ENCODE results near the gene FSTL4. TPM values are rescaled to one million over a fixed set of nuclear protein-coding genes. Genes with fewer than 3 reads are reported as not detected.
A peak's percentile ranks its signal among the peaks of the same experiment; 100 is the strongest.

Gene FSTL4
- total RNA-seq, 2 donors from 2014 or later = 4.4 to 5.5 TPM

DNA sequence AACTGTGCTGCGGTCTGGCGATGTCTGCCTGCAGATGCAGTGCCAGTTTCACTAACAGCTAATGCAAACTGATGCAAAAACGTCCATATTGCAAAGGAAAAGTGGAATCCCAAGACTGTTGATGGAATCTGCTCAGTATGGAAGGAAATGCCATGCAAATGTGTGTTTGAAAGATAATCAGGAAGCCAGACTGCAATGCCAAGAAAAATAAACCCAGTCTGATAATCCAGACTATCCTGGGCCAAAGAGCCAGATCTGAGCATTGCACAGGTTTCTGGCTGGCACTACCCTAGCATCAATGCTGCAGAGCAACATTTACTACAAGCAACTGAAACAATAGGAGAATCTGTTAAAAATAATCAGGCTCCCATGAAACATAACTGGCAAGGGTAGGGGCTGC, 130.3 kb downstream of the FSTL4 start:
- H3K9ac ChIP-seq (ENCODE audit: extremely low read depth, low read length, poor library complexity, severe bottlenecking) = no peak overlapping the region
- no peaks in the 10 kb centered on the region for H3K36me3 ChIP-seq (ENCODE audit: control insufficient read depth, insufficient read depth, low read length)
- no peak for TF ChIP-seq CTCF (conservative IDR thresholded peaks at IDR 0.05)
- H3K27me3 ChIP-seq (ENCODE audit: control insufficient read depth, insufficient read depth, low read length, poor library complexity, severe bottlenecking) = no peaks in the 10 kb centered on the region
- H3K4me1 Mint-ChIP-seq = peaks cover 4% of the 10 kb centered on the region
- H3K36me3 Mint-ChIP-seq (ENCODE audit: low read depth) = no peaks in the 10 kb centered on the region
- 84 to 90% methylated on average over 3 of the region's 3 CpGs for WGBS, 2 experiments (ENCODE audit: insufficient coverage in 1 of 2, insufficient read length in 1 of 2)
- H3K27ac Mint-ChIP-seq = no peak overlapping the region
- no peaks in the 10 kb centered on the region for H3K9me3 Mint-ChIP-seq
- H3K27ac ChIP-seq (ENCODE audit: low read depth, low read length) = no peak overlapping the region
- H3K4me3 ChIP-seq (ENCODE audit: low read length) = no peak overlapping the region
- H3K4me3 Mint-ChIP-seq = no peak overlapping the region
- no peaks in the 10 kb centered on the region for H3K27me3 Mint-ChIP-seq (ENCODE audit: insufficient read depth)
- H3K9me3 ChIP-seq (ENCODE audit: control insufficient read depth, low read length) = no peaks in the 10 kb centered on the region
- peaks cover 7% of the 10 kb centered on the region for H3K4me1 ChIP-seq (ENCODE audit: control insufficient read depth, insufficient read depth, low read length)
- DNase-seq = no peak

- H3K9ac ChIP-seq (ENCODE audit: extremely low read depth, low read length, poor library complexity, severe bottlenecking) = no peak overlapping the region
- Mint-ChIP-seq H3K9me3 (no peaks in the 10 kb centered on the region), H3K4me1 (peaks cover 4% of the 10 kb centered on the region), H3K36me3 (ENCODE audit: low read depth) (no peaks in the 10 kb centered on the region), H3K27me3 (ENCODE audit: insufficient read depth) (peaks cover 4% of the 10 kb centered on the region), H3K4me3 (no peak overlapping the region), H3K27ac (no peak overlapping the region)
- H3K27ac ChIP-seq (ENCODE audit: low read depth, low read length) = no peak overlapping the region
- DNase-seq = peak; percentile 40
- WGBS, 2 experiments (ENCODE audit: insufficient coverage in 1 of 2, insufficient read length in 1 of 2) = 92 to 95% methylated on average over 9 to 10 of the region's 10 CpGs
- H3K36me3 ChIP-seq (ENCODE audit: control insufficient read depth, insufficient read depth, low read length) = no peaks in the 10 kb centered on the region
- no peaks in the 10 kb centered on the region for H3K27me3 ChIP-seq (ENCODE audit: control insufficient read depth, insufficient read depth, low read length, poor library complexity, severe bottlenecking)
- peaks cover 7% of the 10 kb centered on the region for H3K4me1 ChIP-seq (ENCODE audit: control insufficient read depth, insufficient read depth, low read length)
- H3K4me3 ChIP-seq (ENCODE audit: low read length) = no peak overlapping the region
- TF ChIP-seq CTCF (conservative IDR thresholded peaks at IDR 0.05) = no peak
- H3K9me3 ChIP-seq (ENCODE audit: control insufficient read depth, low read length) = no peaks in the 10 kb centered on the region
Observed at GRCh38 chr5:133480866-133481265, 131.5 kb downstream of the FSTL4 start.

DNA sequence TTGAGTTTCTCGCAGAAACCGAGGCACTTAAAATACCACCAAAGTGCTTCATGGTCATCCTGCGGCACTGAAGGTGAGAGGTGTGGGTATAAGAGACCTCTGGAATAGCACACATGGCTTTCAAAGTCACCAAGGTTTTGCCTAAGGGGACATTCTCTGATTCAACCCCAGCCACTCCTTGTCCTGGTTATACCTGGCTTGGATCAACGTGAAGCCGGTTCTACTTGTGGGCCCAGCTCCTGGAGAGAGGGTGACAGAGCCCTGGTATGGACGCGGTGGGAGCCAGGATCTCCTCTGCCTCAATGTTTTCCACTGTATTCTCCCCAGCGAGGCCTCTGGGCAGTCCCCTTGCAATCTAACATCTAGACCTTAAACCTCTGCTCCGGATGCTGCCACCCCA, 132.0 kb downstream of the FSTL4 start:
- no peak overlapping the region for H3K4me3 Mint-ChIP-seq
- DNase-seq = no peak
- Histone ChIP-seq H3K27ac (ENCODE audit: low read depth, low read length) (no peak overlapping the region), H3K27me3 (ENCODE audit: control insufficient read depth, insufficient read depth, low read length, poor library complexity, severe bottlenecking) (no peaks in the 10 kb centered on the region), H3K9me3 (ENCODE audit: control insufficient read depth, low read length) (no peaks in the 10 kb centered on the region), H3K9ac (ENCODE audit: extremely low read depth, low read length, poor library complexity, severe bottlenecking) (no peak overlapping the region), H3K4me3 (ENCODE audit: low read length) (no peak overlapping the region), H3K36me3 (ENCODE audit: control insufficient read depth, insufficient read depth, low read length) (no peaks in the 10 kb centered on the region), H3K4me1 (ENCODE audit: control insufficient read depth, insufficient read depth, low read length) (peaks cover 3% of the 10 kb centered on the region)
- H3K4me1 Mint-ChIP-seq = peaks cover 4% of the 10 kb centered on the region
- 91% methylated on average over 9 of the region's 9 CpGs; no CpG with 5 or more reads in 1 of the 2 experiments for WGBS, 2 experiments (ENCODE audit: insufficient coverage in 1 of 2, insufficient read length in 1 of 2)
- peaks cover 6% of the 10 kb centered on the region for H3K27me3 Mint-ChIP-seq (ENCODE audit: insufficient read depth)
- H3K9me3 Mint-ChIP-seq = no peaks in the 10 kb centered on the region
- TF ChIP-seq CTCF (conservative IDR thresholded peaks at IDR 0.05) = no peak
- H3K27ac Mint-ChIP-seq = no peak overlapping the region
- no peaks in the 10 kb centered on the region for H3K36me3 Mint-ChIP-seq (ENCODE audit: low read depth)
